ENCODE results near the gene B3GAT1. TPM values are rescaled to one million over a fixed set of nuclear protein-coding genes. Genes with fewer than 3 reads are reported as not detected.

B3GAT1 gene
- total RNA-seq, 1 experiment from 2014 or later = 34.3 TPM

DNA sequence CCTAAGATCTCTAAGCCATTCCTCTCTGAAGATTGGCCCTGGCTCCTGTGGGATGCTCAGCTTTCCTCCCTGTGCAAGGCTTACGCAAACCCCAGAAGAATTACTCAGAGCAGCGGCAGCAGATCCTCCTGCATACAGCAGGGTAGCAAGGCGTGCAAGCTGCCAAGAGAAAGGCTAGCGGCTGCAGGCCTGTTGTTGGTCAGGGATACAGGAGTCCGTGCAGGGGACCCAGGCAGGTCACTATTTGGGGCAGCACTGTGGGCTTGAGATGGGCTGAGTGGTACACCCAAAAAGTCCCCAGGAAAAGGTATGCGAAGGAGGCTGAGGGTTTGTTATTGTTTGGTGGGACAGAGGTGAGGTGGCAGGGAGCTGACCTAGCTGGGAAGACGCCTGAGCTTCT is 78.7 kb downstream of the B3GAT1 start:
- Mint-ChIP-seq H3K27me3 (ENCODE audit: low read depth) (peaks cover 61% of the 10 kb centered on the region), H3K36me3 (ENCODE audit: insufficient read depth in 1 of 3, low read depth in 3 of 3) (no peaks in the 10 kb centered on the region), H3K27ac (no peak overlapping the region), H3K4me1 (peaks cover 24% of the 10 kb centered on the region in 2 experiments), H3K4me3 (peak overlapping the region in 1 of 2 experiments; percentile 77; a peak in 1 of 5 replicates), H3K9me3 (no peaks in the 10 kb centered on the region)
- H3K14ac ChIP-seq (ENCODE audit: insufficient read depth, low read length) = no peak overlapping the region
- no peaks in the 10 kb centered on the region; the same call in 1 of the 2 replicates for H3K27me3 ChIP-seq (ENCODE audit: insufficient read depth, low read length)
- no peaks in the 10 kb centered on the region for H3K9me3 ChIP-seq (ENCODE audit: control insufficient read depth, low read depth, low read length)
- no peak overlapping the region for H2BK12ac ChIP-seq (ENCODE audit: insufficient read length, low read depth, low read length)
- H3K4ac ChIP-seq (ENCODE audit: low read depth, low read length) = no peak overlapping the region
- H3T11ph ChIP-seq (ENCODE audit: low read length) = no peak overlapping the region
- no peak overlapping the region for H4K91ac ChIP-seq (ENCODE audit: insufficient read length, low read depth, low read length)
- H3K23ac ChIP-seq (ENCODE audit: insufficient read length, low read depth, low read length) = no peak overlapping the region
- no peak overlapping the region for H2AK5ac ChIP-seq (ENCODE audit: insufficient read length, low read length)
- H3K23me2 ChIP-seq (ENCODE audit: insufficient read length, low read depth, low read length, poor library complexity, severe bottlenecking) = peaks cover 3% of the 10 kb centered on the region
- H3K56ac ChIP-seq (ENCODE audit: insufficient read length, low read depth, low read length) = no peak overlapping the region
- no peak overlapping the region for H2BK15ac ChIP-seq (ENCODE audit: low read depth, low read length)
- no peak overlapping the region for H2BK20ac ChIP-seq (ENCODE audit: low read depth, low read length, poor library complexity, severe bottlenecking)
- H2BK120ac ChIP-seq (ENCODE audit: low read depth, low read length, poor library complexity, severe bottlenecking) = no peak overlapping the region
- no peaks in the 10 kb centered on the region for H4K20me1 ChIP-seq (ENCODE audit: control insufficient read depth, insufficient read depth, insufficient read length)
- H3K4me2 ChIP-seq (ENCODE audit: insufficient read depth, insufficient read length, low read length) = no peak overlapping the region
- H3K18ac ChIP-seq (ENCODE audit: insufficient read length, low read depth, low read length) = no peak overlapping the region
- H3K9ac ChIP-seq (ENCODE audit: extremely low read depth, insufficient read length, low read length) = no peak overlapping the region
- 0 out of 2 replicates have a peak, but pooled peaks cover 3% of the 10 kb centered on the region for H3K4me1 ChIP-seq (ENCODE audit: insufficient read depth, low read length)
- no peak overlapping the region for H2BK5ac ChIP-seq (ENCODE audit: insufficient read length, low read length)
- no CpG with 5 or more reads among the region's 7 CpGs for WGBS (ENCODE audit: extremely low coverage, insufficient read length, low lambda C conversion rate)
- H4K8ac ChIP-seq (replicated peaks; ENCODE audit: insufficient read length, low read depth, low read length) = no peak overlapping the region
- H3K79me1 ChIP-seq (ENCODE audit: insufficient read depth, low read depth, low read length, poor library complexity, severe bottlenecking) = no peaks in the 10 kb centered on the region
- no peak overlapping the region for H2AFZ ChIP-seq (ENCODE audit: low read length)
- no peaks in the 10 kb centered on the region for H3K79me2 ChIP-seq (ENCODE audit: insufficient read depth, low read length)
- no peak overlapping the region for H3K27ac ChIP-seq (ENCODE audit: insufficient read length, low read depth, low read length)
- H4K5ac ChIP-seq (ENCODE audit: insufficient read length, low read depth, low read length) = no peak overlapping the region
- TF ChIP-seq, protein P1, sequence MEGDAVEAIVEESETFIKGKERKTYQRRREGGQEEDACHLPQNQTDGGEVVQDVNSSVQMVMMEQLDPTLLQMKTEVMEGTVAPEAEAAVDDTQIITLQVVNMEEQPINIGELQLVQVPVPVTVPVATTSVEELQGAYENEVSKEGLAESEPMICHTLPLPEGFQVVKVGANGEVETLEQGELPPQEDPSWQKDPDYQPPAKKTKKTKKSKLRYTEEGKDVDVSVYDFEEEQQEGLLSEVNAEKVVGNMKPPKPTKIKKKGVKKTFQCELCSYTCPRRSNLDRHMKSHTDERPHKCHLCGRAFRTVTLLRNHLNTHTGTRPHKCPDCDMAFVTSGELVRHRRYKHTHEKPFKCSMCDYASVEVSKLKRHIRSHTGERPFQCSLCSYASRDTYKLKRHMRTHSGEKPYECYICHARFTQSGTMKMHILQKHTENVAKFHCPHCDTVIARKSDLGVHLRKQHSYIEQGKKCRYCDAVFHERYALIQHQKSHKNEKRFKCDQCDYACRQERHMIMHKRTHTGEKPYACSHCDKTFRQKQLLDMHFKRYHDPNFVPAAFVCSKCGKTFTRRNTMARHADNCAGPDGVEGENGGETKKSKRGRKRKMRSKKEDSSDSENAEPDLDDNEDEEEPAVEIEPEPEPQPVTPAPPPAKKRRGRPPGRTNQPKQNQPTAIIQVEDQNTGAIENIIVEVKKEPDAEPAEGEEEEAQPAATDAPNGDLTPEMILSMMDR (conservative IDR thresholded peaks at IDR 0.05) = no peak
- no peak for DNase-seq
